H1 (cell line): ENCODE results near the gene TRIL. TPM values are rescaled to one million over a fixed set of nuclear protein-coding genes. Genes with fewer than 3 reads are reported as not detected.

Experiments
- CTCF ChIA-PET: fragments of 300-600 bp; sonication (Branson Sonifier 250); formaldehyde crosslinking; loops from one replicate; lab custom pipeline; 2021; ENCODE audit not compliant: partially characterized antibody; lab: Charles Lee
- POLR2A ChIA-PET: fragments of 300-600 bp; sonication (Branson Sonifier 250); formaldehyde crosslinking; loops from one replicate; lab custom pipeline; 2021; ENCODE audit warnings: inconsistent platforms; ENCODE audit not compliant: partially characterized antibody; lab: Charles Lee
- DNase-seq, 2 experiments: peaks; one replicate each; pipeline versions ENCODE4 v3.0.0 to v3.0.0-alpha.2; 2010 to 2022; ENCODE audit warnings: low spot score in 2 of 2, low read depth in 1 of 2, mixed read lengths in 1 of 2
- FAIRE-seq: peaks from 2 replicates; lab custom pipeline; 2011; peaks lifted over from hg19 to GRCh38; lab: Jason Lieb, UNC
- H2AFZ ChIP-seq: 2 replicates; pipeline ENCODE4 v1.8.1; 2012; ENCODE audit warnings: low read length, inconsistent platforms
- H2AK5ac ChIP-seq: 2 replicates; pipeline ENCODE4 v1.6.1; 2013; ENCODE audit warnings: low read depth, low read length
- H2BK120ac ChIP-seq: replicated peaks from 2 replicates; pipeline ENCODE3; 2013; ENCODE audit warnings: low read depth, low read length, inconsistent platforms
- H2BK12ac ChIP-seq: 2 replicates; pipeline ENCODE4 v1.6.1; 2013; ENCODE audit warnings: low read depth, low read length
- H2BK15ac ChIP-seq: 2 replicates; pipeline ENCODE4 v1.6.1; 2013; ENCODE audit warnings: low read length
- H2BK20ac ChIP-seq: 2 replicates; pipeline ENCODE4 v1.6.1; 2013; ENCODE audit warnings: low read length
- H2BK5ac ChIP-seq: 2 replicates; pipeline ENCODE4 v1.6.1; 2013; ENCODE audit warnings: low read depth, low read length
- H3K14ac ChIP-seq: 2 replicates; pipeline ENCODE4 v1.6.1; 2013; ENCODE audit warnings: inconsistent platforms; ENCODE audit not compliant: insufficient read length
- H3K18ac ChIP-seq: 2 replicates; pipeline ENCODE4 v1.6.1; 2013; ENCODE audit warnings: low read length; ENCODE audit errors: extremely low read depth
- H3K23ac ChIP-seq: 2 replicates; pipeline ENCODE4 v1.6.1; 2013; ENCODE audit warnings: inconsistent platforms; ENCODE audit not compliant: insufficient read length
- H3K23me2 ChIP-seq: 2 replicates; pipeline ENCODE4 v1.6.1; 2013; ENCODE audit warnings: low read depth, low read length
- H3K27ac ChIP-seq: 2 replicates; pipeline ENCODE4 v1.6.1; 2011; ENCODE audit warnings: low read depth, low read length, inconsistent platforms
- H3K27me3 ChIP-seq, 4 experiments: replicated peaks in 1 of 4; 1 replicate in 1 of 4; 2 replicates in 3 of 4; pipeline versions ENCODE4 v1.6.1 to v1.8.1; 2011 to 2013; ENCODE audit warnings: low read length in 3 of 4, mild to moderate bottlenecking in 3 of 4, inconsistent platforms in 2 of 4, mixed read lengths in 2 of 4, moderate library complexity in 1 of 4; ENCODE audit not compliant: control insufficient read depth in 3 of 4, insufficient read depth in 3 of 4; ENCODE audit errors: extremely low read depth in 1 of 4
- H3K36me3 ChIP-seq, 4 experiments: 2 replicates each; pipeline versions ENCODE4 v1.6.1 to v1.8.1; 2011 to 2013; ENCODE audit warnings: mild to moderate bottlenecking in 4 of 4, low read length in 3 of 4, moderate library complexity in 2 of 4, control low read depth in 1 of 4, inconsistent platforms in 1 of 4; ENCODE audit not compliant: insufficient read depth in 4 of 4, control insufficient read depth in 2 of 4
- H3K4ac ChIP-seq: replicated peaks from 2 replicates; pipeline ENCODE3; 2013; ENCODE audit warnings: low read length, low read depth, mixed read lengths, inconsistent platforms; ENCODE audit not compliant: insufficient read length
- H3K4me1 ChIP-seq, 4 experiments: replicated peaks in 1 of 4; 1 replicate in 1 of 4; 2 replicates in 3 of 4; pipeline versions ENCODE4 v1.6.1 to v1.8.1; 2011 to 2013; ENCODE audit warnings: low read length in 3 of 4, inconsistent platforms in 2 of 4, mixed read lengths in 1 of 4; ENCODE audit not compliant: insufficient read depth in 4 of 4, control insufficient read depth in 3 of 4
- H3K4me2 ChIP-seq, 2 experiments: 2 replicates each; pipeline versions ENCODE4 v1.6.1 to v1.8.1; 2011 to 2013; ENCODE audit warnings: low read depth in 2 of 2, low read length in 2 of 2, control low read depth in 1 of 2, inconsistent platforms in 1 of 2, mild to moderate bottlenecking in 1 of 2; ENCODE audit not compliant: insufficient read depth in 1 of 2
- H3K4me3 ChIP-seq, 4 experiments: fragments of 200-600, 300-600 bp in 1 of 4; sonication (generic), shearing (Covaris generic), sonication (Bioruptor Twin) in 1 of 4; 2 replicates each; pipeline versions ENCODE4 v1.5.1 to v1.8.1; 2011 to 2016; ENCODE audit warnings: low read length in 4 of 4, low read depth in 3 of 4, control low read depth in 2 of 4, inconsistent platforms in 2 of 4, mild to moderate bottlenecking in 2 of 4, mixed read lengths in 1 of 4, moderate library complexity in 1 of 4; ENCODE audit not compliant: insufficient read depth in 2 of 4; ENCODE audit errors: extremely low read depth in 1 of 4
- H3K56ac ChIP-seq: replicated peaks from 2 replicates; pipeline ENCODE3; 2013; ENCODE audit warnings: low read depth, mild to moderate bottlenecking, mixed read lengths, low read length, inconsistent platforms; ENCODE audit not compliant: insufficient read length
- H3K79me1 ChIP-seq: 2 replicates; pipeline ENCODE4 v1.6.1; 2013; ENCODE audit warnings: low read depth, low read length, control low read depth
- H3K79me2 ChIP-seq, 2 experiments: 2 replicates each; pipeline versions ENCODE4 v1.6.1 to v1.8.1; 2012 to 2013; ENCODE audit warnings: low read length in 2 of 2, mild to moderate bottlenecking in 2 of 2, inconsistent platforms in 1 of 2; ENCODE audit not compliant: insufficient read depth in 2 of 2, control insufficient read depth in 1 of 2
- H3K9ac ChIP-seq, 4 experiments: replicated peaks in 1 of 4; 1 replicate in 1 of 4; 2 replicates in 3 of 4; pipeline versions ENCODE4 v1.6.1 to v1.8.1; 2011 to 2013; ENCODE audit warnings: low read depth in 3 of 4, low read length in 3 of 4, control low read depth in 2 of 4, mild to moderate bottlenecking in 2 of 4, moderate library complexity in 2 of 4, inconsistent platforms in 1 of 4; ENCODE audit errors: extremely low read depth in 1 of 4
- H3K9me3 ChIP-seq, 2 experiments: 2 replicates each; pipeline versions ENCODE4 v1.6.1 to v1.8.1; 2012 to 2013; ENCODE audit warnings: mild to moderate bottlenecking in 2 of 2, moderate library complexity in 2 of 2, control low read depth in 1 of 2, inconsistent platforms in 1 of 2, low read depth in 1 of 2, low read length in 1 of 2, mixed read lengths in 1 of 2; ENCODE audit not compliant: insufficient read depth in 2 of 2
- H4K20me1 ChIP-seq, 2 experiments: replicated peaks in 1 of 2; 2 replicates each; pipeline versions ENCODE3 to v1.8.1; 2011 to 2013; ENCODE audit warnings: inconsistent platforms in 2 of 2, low read length in 2 of 2, mild to moderate bottlenecking in 1 of 2; ENCODE audit not compliant: insufficient read depth in 2 of 2, control insufficient read depth in 1 of 2
- H4K5ac ChIP-seq: 2 replicates; pipeline ENCODE4 v1.6.1; 2013; ENCODE audit warnings: low read length, low read depth, mixed read lengths, inconsistent platforms; ENCODE audit not compliant: insufficient read length
- H4K8ac ChIP-seq: 2 replicates; pipeline ENCODE4 v1.8.0; 2013; ENCODE audit warnings: mild to moderate bottlenecking, moderate library complexity, low read length, inconsistent platforms; ENCODE audit not compliant: insufficient read depth; ENCODE audit errors: extremely low read depth
- H4K91ac ChIP-seq: replicated peaks from 2 replicates; pipeline ENCODE3; 2013; ENCODE audit warnings: low read length, mixed read lengths, inconsistent platforms; ENCODE audit not compliant: insufficient read length
- BRCA1 ChIP-seq: IDR thresholded peaks from 2 replicates; pipeline ENCODE4 v1.6.1; 2012; ENCODE audit warnings: low read depth, low read length, improper control_type of control experiment
- CEBPB ChIP-seq: IDR thresholded peaks from 2 replicates; pipeline ENCODE4 v1.6.1; 2012; ENCODE audit warnings: low read depth, low read length
- EGR1 ChIP-seq: IDR thresholded peaks from 2 replicates; pipeline ENCODE4 v1.6.1; 2011; ENCODE audit warnings: low read depth, low read length, borderline replicate concordance
- GTF2F1 ChIP-seq: IDR thresholded peaks from 2 replicates; pipeline ENCODE4 v1.6.1; 2012; ENCODE audit warnings: low read depth, low read length, improper control_type of control experiment, borderline replicate concordance
- PHF8 ChIP-seq: fragments of 200-600 bp; sonication (generic); conservative IDR thresholded peaks from 2 replicates; pipeline ENCODE4 v1.7.1; 2012; ENCODE audit warnings: low read depth, mild to moderate bottlenecking, inconsistent platforms, low read length, moderate library complexity
- POLR2AphosphoS5 ChIP-seq: IDR thresholded peaks from 2 replicates; pipeline ENCODE4 v1.6.1; 2011; ENCODE audit warnings: low read depth, low read length
- POU5F1 ChIP-seq: IDR thresholded peaks from 2 replicates; pipeline ENCODE4 v1.6.1; 2011; ENCODE audit warnings: low read depth, mild to moderate bottlenecking, low read length, moderate library complexity
- RBBP5 ChIP-seq: IDR thresholded peaks from 2 replicates; pipeline ENCODE4 v1.7.1; 2012; ENCODE audit warnings: low read depth, mild to moderate bottlenecking, inconsistent platforms, low read length, moderate library complexity, borderline replicate concordance
- RFX5 ChIP-seq: IDR thresholded peaks from 2 replicates; pipeline ENCODE4 v1.6.1; 2011; ENCODE audit warnings: low read depth, low read length, improper control_type of control experiment, borderline replicate concordance
- RNF2 ChIP-seq: fragments of 200-900, 300-1000 bp; sonication (generic); IDR thresholded peaks from 2 replicates; pipeline ENCODE4 v1.7.1; 2016; ENCODE audit warnings: borderline replicate concordance, low read depth, mild to moderate bottlenecking, antibody characterized with exemption, low read length; ENCODE audit not compliant: poor library complexity, severe bottlenecking; ENCODE audit errors: missing control alignments
- RXRA ChIP-seq: IDR thresholded peaks from 2 replicates; pipeline ENCODE4 v1.6.1; 2011; ENCODE audit warnings: low read depth, mild to moderate bottlenecking, low read length, moderate library complexity; ENCODE audit not compliant: insufficient read depth
- TBP ChIP-seq: IDR thresholded peaks from 2 replicates; pipeline ENCODE4 v1.6.1; 2011; ENCODE audit warnings: low read depth, low read length, improper control_type of control experiment
- TCF12 ChIP-seq: IDR thresholded peaks from 2 replicates; pipeline ENCODE4 v1.6.1; 2011; ENCODE audit warnings: low read depth, mild to moderate bottlenecking, low read length
- WGBS, 2 experiments: shearing (Covaris generic) in 1 of 2; methylation state at CpG; one replicate each; pipeline versions ENCODE4 v1.1.6 to v1.1.7; 2013 to 2015; ENCODE audit warnings: low lambda C conversion rate in 2 of 2, mixed read lengths in 2 of 2, inconsistent platforms in 1 of 2, low coverage in 1 of 2, missing lambda C conversion rate in 1 of 2; ENCODE audit not compliant: insufficient replicate concordance in 2 of 2, insufficient coverage in 1 of 2, insufficient read length in 1 of 2; ENCODE audit errors: extremely low coverage in 1 of 2, missing lambda C conversion rate in 1 of 2; 5-methylcytosine and 5-hydroxymethylcytosine counted together
- polyA plus RNA-seq, 7 experiments: library from polyadenylated mRNA; depleted of rRNA in 3 of 7; stranded (reverse) in 5 of 7; unstranded in 2 of 7; fragments of >200 nt in 5 of 7; fragments of 200-250 nt in 2 of 7; gene quantifications; 1 replicate in 5 of 7; 2 replicates in 1 of 7; 4 replicates in 1 of 7; pipeline versions ENCODE4 v1.2.1 to v1.2.3, GENCODE V29; 2011 to 2013; ENCODE audit warnings: missing spikeins in 2 of 7, mixed read lengths in 2 of 7
- total RNA-seq: library from RNA; stranded (reverse); fragmentation: NEBNext Ultra II Directional; extraction: Animal tissue kit (Norgen Biotek cat#: 25700); gene quantifications from 2 replicates; pipeline ENCODE4 v1.2.1, GENCODE V29; 2021

TRIL gene
- total and polyA plus RNA-seq, 2 of the 8 experiments (the other 6 are each of a cell fraction or from before 2014, with no cell fraction given), result 3.9 to 5.5 TPM

DNA sequence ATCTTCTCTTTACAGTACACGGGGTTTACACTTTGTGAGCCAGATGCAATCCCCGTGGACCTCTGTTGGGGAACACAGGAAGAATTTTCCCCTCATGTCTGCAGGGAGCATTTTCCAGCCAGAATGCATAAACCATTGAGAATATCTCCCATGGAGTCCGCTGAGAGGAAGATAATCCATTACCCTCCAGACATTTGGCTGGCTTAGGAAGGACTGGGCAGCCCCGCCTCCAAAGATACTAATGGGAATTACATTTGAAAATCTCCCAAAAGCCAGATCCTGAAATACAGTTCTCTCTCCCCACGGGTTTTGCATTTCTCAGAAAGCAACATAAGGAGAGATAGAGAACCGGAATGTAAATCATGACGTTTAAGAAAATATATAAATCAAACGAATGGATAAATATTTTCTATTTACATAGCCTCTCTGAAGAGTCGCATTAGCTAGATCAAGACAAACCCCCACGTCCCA, 53.5 kb downstream of the TRIL start:
- H3K4me3 ChIP-seq, result no peak overlapping the region
- H3K14ac ChIP-seq, result no peak overlapping the region
- TF ChIP-seq POU5F1 (no peak), POLR2AphosphoS5 (no peak), GTF2F1 (no peak), TBP (no peak), RNF2 (no peak), RBBP5 (no peak), CEBPB (no peak), TCF12 (no peak), BRCA1 (no peak), RXRA (no peak), PHF8 (no peak), EGR1 (no peak), RFX5 (no peak)
- ChIA-PET POLR2A (no interaction called here), CTCF (interaction anchor here (1.1 to 9.8 kb wide), 5 partner anchors 14 to 335 kb away, joined by 3 to 97 read pairs (median 8); no protein-coding TSS in a partner anchor)
- no peak overlapping the region for H3K56ac ChIP-seq
- H2BK5ac ChIP-seq, result no peak overlapping the region
- H3K4me1 ChIP-seq, result peaks cover 0 to 16% (median 3%) of the 10 kb centered on the region in 4 experiments; a peak in 2 of 7 replicates
- no peak overlapping the region for H2AK5ac ChIP-seq
- FAIRE-seq (no peak), DNase-seq (no peak)
- H4K8ac ChIP-seq, result no peak overlapping the region
- no peak overlapping the region for H2BK120ac ChIP-seq
- no peaks in the 10 kb centered on the region for H3K79me2 ChIP-seq
- no peak overlapping the region for H4K5ac ChIP-seq
- no peak overlapping the region for H2BK20ac ChIP-seq
- peaks cover 1% of the 10 kb centered on the region; the same call in 1 of the 2 replicates for H3K23me2 ChIP-seq
- H3K4me2 ChIP-seq, result no peak overlapping the region
- no peak overlapping the region for H3K23ac ChIP-seq
- H3K4ac ChIP-seq, result no peak overlapping the region
- peak overlapping the region; percentile 85 for H2AFZ ChIP-seq
- no peaks in the 10 kb centered on the region for H3K36me3 ChIP-seq
- H3K18ac ChIP-seq, result no peak overlapping the region
- H4K91ac ChIP-seq, result no peak overlapping the region
- no peak overlapping the region for H3K9ac ChIP-seq
- no peak overlapping the region for H2BK12ac ChIP-seq
- H3K27me3 ChIP-seq, result no peaks in the 10 kb centered on the region
- H3K9me3 ChIP-seq, result no peaks in the 10 kb centered on the region
- H4K20me1 ChIP-seq, result no peaks in the 10 kb centered on the region
- H3K27ac ChIP-seq, result no peak overlapping the region
- 82% methylated on average over 10 of the region's 10 CpGs; no CpG with 5 or more reads in 1 of the 2 experiments for WGBS, 2 experiments
- no peak overlapping the region for H2BK15ac ChIP-seq
- H3K79me1 ChIP-seq, result no peaks in the 10 kb centered on the region
